ENCODE data around the gene ARHGAP24. TPM values are rescaled to one million over a fixed set of nuclear protein-coding genes. Genes with fewer than 3 reads are reported as not detected.

ARHGAP24 gene
- total RNA-seq, 4 donors from 2014 or later, result 12.1 to 60.8 (median 18.9) TPM

- H3K4me3 ChIP-seq, result no peak overlapping the region
- TF ChIP-seq POLR2A (IDR thresholded peaks at IDR 0.05), result no peak
- TF ChIP-seq, protein P1, sequence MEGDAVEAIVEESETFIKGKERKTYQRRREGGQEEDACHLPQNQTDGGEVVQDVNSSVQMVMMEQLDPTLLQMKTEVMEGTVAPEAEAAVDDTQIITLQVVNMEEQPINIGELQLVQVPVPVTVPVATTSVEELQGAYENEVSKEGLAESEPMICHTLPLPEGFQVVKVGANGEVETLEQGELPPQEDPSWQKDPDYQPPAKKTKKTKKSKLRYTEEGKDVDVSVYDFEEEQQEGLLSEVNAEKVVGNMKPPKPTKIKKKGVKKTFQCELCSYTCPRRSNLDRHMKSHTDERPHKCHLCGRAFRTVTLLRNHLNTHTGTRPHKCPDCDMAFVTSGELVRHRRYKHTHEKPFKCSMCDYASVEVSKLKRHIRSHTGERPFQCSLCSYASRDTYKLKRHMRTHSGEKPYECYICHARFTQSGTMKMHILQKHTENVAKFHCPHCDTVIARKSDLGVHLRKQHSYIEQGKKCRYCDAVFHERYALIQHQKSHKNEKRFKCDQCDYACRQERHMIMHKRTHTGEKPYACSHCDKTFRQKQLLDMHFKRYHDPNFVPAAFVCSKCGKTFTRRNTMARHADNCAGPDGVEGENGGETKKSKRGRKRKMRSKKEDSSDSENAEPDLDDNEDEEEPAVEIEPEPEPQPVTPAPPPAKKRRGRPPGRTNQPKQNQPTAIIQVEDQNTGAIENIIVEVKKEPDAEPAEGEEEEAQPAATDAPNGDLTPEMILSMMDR (IDR thresholded peaks at IDR 0.05), result no peak
- DNase-seq, result no peak
- no peaks in the 10 kb centered on the region for H3K27me3 ChIP-seq
- intact Hi-C loops (cut with DNase I; ENCODE audit: low total_unique reads), result no loop called here
- no peak overlapping the region for H3K27ac ChIP-seq
- H3K36me3 ChIP-seq, result no peaks in the 10 kb centered on the region
- no peaks in the 10 kb centered on the region for H3K4me1 ChIP-seq
- H3K9me3 ChIP-seq, result no peaks in the 10 kb centered on the region
Observed at GRCh38 chr4:85595098-85595775, 120.3 kb downstream of the ARHGAP24 start.

GRCh38 chr4:85595796-85596559, 121.0 kb downstream of the ARHGAP24 start:
- Histone ChIP-seq H3K4me1 (no peaks in the 10 kb centered on the region), H3K36me3 (no peaks in the 10 kb centered on the region), H3K4me3 (no peak overlapping the region), H3K27ac (peak overlapping the region in 1 of 2 donors; percentile 13), H3K27me3 (no peaks in the 10 kb centered on the region), H3K9me3 (no peaks in the 10 kb centered on the region)
- intact Hi-C loops (cut with DNase I; ENCODE audit: low total_unique reads), result no loop called here
- DNase-seq, result no peak
- TF ChIP-seq, protein P1 (IDR thresholded peaks at IDR 0.05), result no peak
- no peak for TF ChIP-seq POLR2A (IDR thresholded peaks at IDR 0.05)

DNA sequence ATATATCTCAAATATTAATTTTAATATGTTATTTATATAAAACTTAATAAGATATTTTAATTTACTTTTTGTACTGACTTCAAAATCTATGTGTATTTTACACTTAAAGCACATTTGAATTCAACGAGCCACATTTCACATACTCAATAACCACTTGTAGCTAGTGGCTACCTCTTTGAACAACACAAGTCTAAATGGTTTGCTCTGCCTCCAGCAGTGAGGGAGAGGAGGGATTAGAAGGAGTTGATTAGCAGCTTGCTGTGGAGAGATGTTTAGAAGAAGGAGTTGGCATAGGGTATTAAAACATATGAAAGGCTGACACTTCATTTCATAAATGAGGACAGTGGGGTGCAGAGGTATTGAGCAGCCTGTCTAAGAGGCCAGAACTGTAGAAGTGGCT, 124.0 kb downstream of the ARHGAP24 start:
- no peaks in the 10 kb centered on the region for H3K4me1 ChIP-seq
- no peak overlapping the region for H3K27ac ChIP-seq
- H3K27me3 ChIP-seq, result no peaks in the 10 kb centered on the region
- no peak overlapping the region for H3K4me3 ChIP-seq
- no peak for DNase-seq
- H3K9me3 ChIP-seq, result no peaks in the 10 kb centered on the region
- H3K36me3 ChIP-seq, result no peaks in the 10 kb centered on the region
- TF ChIP-seq, protein P1 (IDR thresholded peaks at IDR 0.05), result no peak
- TF ChIP-seq POLR2A (IDR thresholded peaks at IDR 0.05), result no peak
- intact Hi-C loops (cut with DNase I; ENCODE audit: low total_unique reads), result no loop called here

DNA sequence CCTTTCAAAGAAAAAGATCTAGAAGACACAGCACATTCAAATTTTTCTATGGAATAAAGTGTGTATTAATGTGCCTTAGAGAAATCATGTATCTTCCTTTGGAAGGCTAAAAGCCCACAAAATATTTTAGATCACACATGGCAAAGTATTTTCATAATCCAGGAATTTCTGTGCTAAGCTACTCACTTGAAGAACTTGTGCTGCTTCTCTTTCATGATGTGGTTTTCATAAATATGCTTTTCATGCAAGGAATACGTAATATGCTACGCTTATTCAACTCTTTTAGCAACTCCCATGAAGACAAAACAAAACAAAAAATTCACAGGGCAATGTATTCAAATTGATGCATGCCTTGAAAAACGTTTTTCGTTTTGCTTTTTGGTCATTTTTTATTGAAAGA, 125.6 kb downstream of the ARHGAP24 start:
- no peak for DNase-seq
- intact Hi-C loops (cut with DNase I; ENCODE audit: low total_unique reads), result no loop called here
- no peaks in the 10 kb centered on the region for H3K9me3 ChIP-seq
- H3K36me3 ChIP-seq, result no peaks in the 10 kb centered on the region
- H3K27ac ChIP-seq, result no peak overlapping the region
- TF ChIP-seq, protein P1 (IDR thresholded peaks at IDR 0.05), result no peak
- no peak for TF ChIP-seq POLR2A (IDR thresholded peaks at IDR 0.05)
- H3K4me1 ChIP-seq, result no peaks in the 10 kb centered on the region
- H3K4me3 ChIP-seq, result no peak overlapping the region
- no peaks in the 10 kb centered on the region for H3K27me3 ChIP-seq
